ENCODE data around the gene DISP1.

Gene DISP1

GRCh38 chr1:222791006-222791710 is 23.7 kb upstream of the DISP1 start:
- Histone ChIP-seq H3K4me3 (ENCODE audit: severe bottlenecking) (no peak overlapping the region), H3K27me3 (ENCODE audit: insufficient read depth, poor library complexity, severe bottlenecking) (no peaks in the 10 kb centered on the region), H3K4me1 (ENCODE audit: insufficient read depth, poor library complexity, severe bottlenecking) (no peaks in the 10 kb centered on the region), H3K27ac (ENCODE audit: poor library complexity, severe bottlenecking) (no peak overlapping the region), H3K9me3 (ENCODE audit: severe bottlenecking) (no peaks in the 10 kb centered on the region), H3K36me3 (ENCODE audit: low read depth) (no peaks in the 10 kb centered on the region)
- TF ChIP-seq CTCF (IDR thresholded peaks at IDR 0.05; ENCODE audit: poor library complexity, severe bottlenecking): no peak
- ATAC-seq (ENCODE audit: low read depth) (no peak), DNase-seq (ENCODE audit: low spot score) (no peak)

- no peaks in the 10 kb centered on the region for H3K4me1 ChIP-seq (ENCODE audit: insufficient read depth, poor library complexity, severe bottlenecking)
- DNase-seq (ENCODE audit: low spot score) (no peak), ATAC-seq (ENCODE audit: low read depth) (no peak)
- no peaks in the 10 kb centered on the region for H3K27me3 ChIP-seq (ENCODE audit: insufficient read depth, poor library complexity, severe bottlenecking)
- no peaks in the 10 kb centered on the region for H3K36me3 ChIP-seq (ENCODE audit: low read depth)
- H3K4me3 ChIP-seq (ENCODE audit: severe bottlenecking): no peak overlapping the region
- no peak overlapping the region for H3K27ac ChIP-seq (ENCODE audit: poor library complexity, severe bottlenecking)
- no peaks in the 10 kb centered on the region for H3K9me3 ChIP-seq (ENCODE audit: severe bottlenecking)
- TF ChIP-seq CTCF (IDR thresholded peaks at IDR 0.05; ENCODE audit: poor library complexity, severe bottlenecking): peak; percentile 39
Observed at GRCh38 chr1:222792744-222793143, 22.1 kb upstream of the DISP1 start.

GRCh38 chr1:222794656-222795474 is 20.0 kb upstream of the DISP1 start:
- H3K4me1 ChIP-seq (ENCODE audit: insufficient read depth, poor library complexity, severe bottlenecking): no peaks in the 10 kb centered on the region
- no peaks in the 10 kb centered on the region for H3K9me3 ChIP-seq (ENCODE audit: severe bottlenecking)
- no peak for TF ChIP-seq CTCF (IDR thresholded peaks at IDR 0.05; ENCODE audit: poor library complexity, severe bottlenecking)
- no peaks in the 10 kb centered on the region for H3K36me3 ChIP-seq (ENCODE audit: low read depth)
- H3K27ac ChIP-seq (ENCODE audit: poor library complexity, severe bottlenecking): no peak overlapping the region
- no peak for DNase-seq (ENCODE audit: low spot score)
- no peak overlapping the region for H3K4me3 ChIP-seq (ENCODE audit: severe bottlenecking)
- ATAC-seq (ENCODE audit: low read depth): no peak
- no peaks in the 10 kb centered on the region for H3K27me3 ChIP-seq (ENCODE audit: insufficient read depth, poor library complexity, severe bottlenecking)

GRCh38 chr1:222798116-222798515 is 16.7 kb upstream of the DISP1 start:
- Histone ChIP-seq H3K36me3 (ENCODE audit: low read depth) (no peaks in the 10 kb centered on the region), H3K4me3 (ENCODE audit: severe bottlenecking) (no peak overlapping the region), H3K9me3 (ENCODE audit: severe bottlenecking) (no peaks in the 10 kb centered on the region), H3K4me1 (ENCODE audit: insufficient read depth, poor library complexity, severe bottlenecking) (no peaks in the 10 kb centered on the region), H3K27ac (ENCODE audit: poor library complexity, severe bottlenecking) (no peak overlapping the region), H3K27me3 (ENCODE audit: insufficient read depth, poor library complexity, severe bottlenecking) (no peaks in the 10 kb centered on the region)
- no peak for TF ChIP-seq CTCF (IDR thresholded peaks at IDR 0.05; ENCODE audit: poor library complexity, severe bottlenecking)
- ATAC-seq (ENCODE audit: low read depth) (peak; percentile 57; the same call in 2 of the 3 replicates), DNase-seq (ENCODE audit: low spot score) (no peak)
